ENCODE measurements around the gene BMP7.

Gene BMP7

DNA sequence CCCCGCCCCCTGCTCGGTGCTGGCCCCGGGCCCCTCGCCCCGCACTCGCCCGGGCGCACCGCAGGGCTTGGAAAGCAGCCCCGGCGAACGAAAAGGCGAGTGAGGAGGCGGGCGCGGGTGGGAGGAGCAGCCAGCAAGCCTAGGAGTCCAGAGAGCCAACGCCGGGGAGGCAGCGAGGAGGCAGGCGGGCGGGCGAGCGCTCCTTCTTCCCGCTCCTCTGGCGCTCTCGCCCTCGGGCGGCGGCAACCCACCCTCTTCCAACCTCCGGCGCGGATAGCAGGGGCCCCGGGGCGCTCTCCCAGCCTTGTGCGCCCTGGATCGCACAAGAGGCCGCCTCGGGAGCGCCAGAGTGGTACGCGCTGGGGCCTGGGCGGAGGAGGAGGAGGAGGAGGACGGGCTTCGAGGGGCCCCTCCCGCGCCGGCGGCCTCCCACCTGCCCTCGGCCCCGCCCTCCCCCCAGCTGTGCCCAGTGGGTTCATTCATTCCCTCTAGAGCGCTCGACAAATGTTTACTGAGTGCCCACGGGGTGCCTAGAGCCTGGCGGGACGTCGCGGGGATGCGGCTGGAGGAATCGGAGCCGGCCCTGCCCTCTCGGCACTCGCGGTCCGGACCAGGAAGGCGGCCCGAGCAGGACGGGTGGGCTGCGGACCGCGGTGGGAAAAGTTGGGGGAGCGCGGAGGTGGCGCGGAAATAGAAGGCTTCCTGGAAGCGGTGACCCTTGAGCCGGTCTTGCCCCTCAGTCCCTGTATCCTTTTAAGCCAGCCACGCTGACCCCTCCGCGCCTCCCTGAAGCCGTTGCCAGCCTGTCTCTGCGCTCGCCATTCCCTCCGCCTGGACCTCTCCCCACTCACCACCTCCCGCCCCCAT, at the start of gene BMP7:
Gene BMP7 (minus strand): TSS at position 351 of the 867 bp plus-strand sequence. CDS start 519 bp downstream, outside the sequence.
- DNase-seq: no peak

- no peak for DNase-seq
These were observed 49.6 kb upstream of the BMP7 start for GRCh38 chr20:57315976-57316480.

DNA sequence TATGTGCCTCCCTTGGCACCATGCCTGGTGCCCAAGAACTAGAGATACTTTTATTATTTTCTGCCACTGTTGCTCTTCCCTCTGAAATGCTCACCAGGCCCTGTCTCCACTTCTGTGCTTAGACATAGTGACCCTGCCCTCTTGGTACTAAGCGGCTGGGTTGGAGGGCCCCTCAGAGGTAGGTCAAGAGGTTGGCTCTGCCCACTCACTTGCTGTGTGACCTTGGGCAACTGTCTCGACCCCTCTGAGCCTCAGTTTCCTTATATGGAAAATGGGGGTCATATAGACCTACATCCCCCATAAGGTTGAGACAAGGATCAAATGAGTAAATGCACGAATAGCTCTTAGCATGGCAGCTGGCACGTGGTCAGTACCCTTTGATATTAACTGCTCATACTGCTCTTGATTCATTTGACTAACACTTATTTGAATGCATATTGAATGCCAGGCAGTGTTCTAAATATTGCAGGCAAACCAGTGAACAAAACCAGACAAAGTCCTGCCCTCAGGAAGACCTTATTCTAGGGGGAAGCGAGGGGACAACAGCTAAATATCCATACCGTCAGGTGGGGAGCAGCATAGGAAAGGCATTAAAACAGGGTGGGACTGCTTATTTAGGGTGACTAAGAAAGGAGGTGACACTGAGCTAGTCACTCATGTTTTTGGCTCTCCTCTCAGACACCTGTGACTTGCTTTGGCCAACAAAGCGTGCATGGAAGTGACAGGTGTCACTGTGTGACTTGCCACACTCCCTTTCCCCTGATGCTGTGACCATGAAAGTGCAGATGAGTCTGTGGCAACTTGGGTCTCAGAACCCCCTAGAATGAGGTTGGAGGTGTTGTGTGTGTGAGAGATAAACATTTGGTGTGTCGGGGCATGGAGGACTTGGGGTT, 48.9 kb upstream of the BMP7 start:
- DNase-seq: no peak

DNA sequence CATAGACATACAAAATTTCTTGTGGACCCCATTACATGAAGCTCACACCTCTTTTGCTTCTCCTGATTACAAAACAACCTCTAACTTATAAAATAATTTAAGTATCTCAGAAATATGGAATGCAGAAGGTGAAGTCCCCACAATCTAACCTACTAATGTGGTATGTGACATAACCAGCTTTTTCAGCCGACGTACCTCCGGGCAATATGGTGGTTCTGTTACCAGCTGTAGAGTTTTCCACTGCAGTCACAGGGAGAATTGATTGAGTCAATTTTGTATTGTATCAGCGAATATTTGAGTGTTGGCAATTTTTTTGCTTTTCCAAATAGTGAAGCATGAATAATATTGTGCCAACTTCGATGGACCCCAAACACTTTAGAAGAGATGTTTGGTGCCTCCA, 47.5 kb upstream of the BMP7 start:
- DNase-seq: no peak

DNA sequence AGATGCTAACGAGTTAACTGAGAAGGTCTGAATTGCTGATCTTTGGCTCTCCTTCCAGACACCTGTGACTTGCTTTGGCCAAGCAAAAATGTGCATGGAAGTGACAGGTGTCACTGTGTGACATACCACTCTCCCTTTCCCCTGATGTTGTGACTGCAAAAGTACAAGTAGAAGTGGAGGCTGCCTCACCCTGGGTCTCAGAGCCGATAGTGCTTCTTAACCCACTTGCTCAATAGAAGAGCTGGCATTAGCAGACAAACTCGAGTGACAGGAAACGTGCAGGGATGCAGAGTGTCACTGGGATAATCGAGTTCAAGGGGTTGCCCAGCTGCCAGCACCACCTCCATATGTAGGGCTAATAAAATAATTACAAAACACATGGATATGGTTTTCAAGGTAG, 46.8 kb upstream of the BMP7 start:
- no peak for DNase-seq

DNA sequence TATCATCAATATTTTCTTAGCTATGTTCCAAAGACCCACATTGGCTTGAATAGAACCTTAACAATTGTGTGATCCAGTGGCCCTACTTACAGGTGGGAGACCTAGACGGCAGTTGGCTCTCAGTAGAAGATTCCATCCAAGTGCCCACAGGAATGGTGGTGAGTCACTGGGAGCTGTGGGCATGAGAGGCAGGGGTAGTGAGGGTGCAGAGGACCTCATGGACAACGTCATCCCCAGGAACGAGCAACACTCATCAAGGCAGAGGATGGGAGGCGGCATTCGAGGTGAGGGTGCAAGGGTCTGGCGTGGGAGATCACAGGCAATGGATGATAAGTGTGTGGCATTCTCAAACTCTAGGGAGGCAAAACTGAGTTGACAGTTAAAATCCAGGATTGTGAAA, 45.7 kb upstream of the BMP7 start:
- no peak for DNase-seq

DNA sequence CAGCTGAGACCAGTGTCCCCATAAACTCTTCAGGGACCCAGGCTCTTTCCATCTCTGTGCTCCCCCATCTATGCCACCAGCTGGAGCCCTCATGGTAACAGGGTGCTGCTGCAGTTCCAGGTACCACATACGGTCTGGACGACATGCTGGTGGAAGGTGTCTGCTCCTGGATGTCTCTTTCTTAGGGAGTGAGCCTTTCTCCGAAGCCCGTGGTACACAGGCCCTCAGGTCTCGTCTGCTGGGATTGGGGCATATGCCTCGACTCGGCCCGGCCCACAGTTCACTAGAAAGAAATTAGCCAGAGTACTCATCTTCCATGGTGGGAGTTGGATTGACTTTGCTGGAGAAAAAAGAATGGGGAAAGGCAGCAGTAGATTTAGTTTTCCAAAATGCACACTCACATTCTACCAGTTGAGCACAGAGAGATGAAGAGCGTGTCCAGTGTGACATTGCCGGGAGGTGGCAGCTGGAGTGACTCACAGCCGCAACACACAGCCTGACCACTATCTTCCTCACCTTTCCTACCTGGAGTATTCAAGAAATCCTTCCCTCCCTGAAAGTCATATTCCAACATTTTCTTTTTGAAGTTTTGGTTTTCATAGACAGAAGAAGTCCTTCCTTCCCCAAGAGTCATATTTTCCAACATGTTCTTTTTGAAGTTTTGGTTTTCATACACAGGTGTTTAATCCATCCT, 44.5 kb upstream of the BMP7 start:
- no peak for DNase-seq

DNA sequence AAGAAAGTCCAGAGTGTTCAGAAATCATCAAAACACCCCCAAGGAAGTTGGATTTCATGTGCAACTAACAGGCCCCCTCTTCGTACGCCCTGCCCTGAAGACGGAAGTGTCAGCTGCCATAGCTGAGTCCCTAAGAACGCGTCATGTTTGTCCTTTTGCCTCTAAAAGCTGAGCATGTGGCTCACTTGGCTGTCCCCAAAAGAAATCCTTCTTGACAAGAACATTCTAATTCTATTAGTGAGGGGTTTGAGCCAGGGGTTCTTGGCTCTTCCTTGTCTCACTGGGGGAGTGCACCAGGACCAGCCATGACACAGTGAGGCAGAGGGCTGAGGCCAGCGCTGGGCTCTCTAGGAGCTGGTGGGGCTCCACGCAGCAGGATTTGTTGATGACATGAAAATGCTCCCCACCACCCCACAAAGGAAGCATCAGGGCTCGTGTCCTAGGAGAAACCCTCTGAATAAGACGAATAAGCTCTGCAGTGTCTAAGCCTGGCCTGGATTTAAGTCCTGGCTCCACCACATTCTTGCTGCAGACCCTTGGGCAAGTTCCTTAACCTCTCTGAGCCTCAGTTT, 43.2 kb upstream of the BMP7 start:
- DNase-seq: no peak

GRCh38 chr20:57308451-57309271, 42.2 kb upstream of the BMP7 start:
- no peak for DNase-seq

GRCh38 chr20:57306747-57307146, 40.3 kb upstream of the BMP7 start:
- DNase-seq: no peak

- DNase-seq: no peak
These were observed 34.6 kb upstream of the BMP7 start for GRCh38 chr20:57301026-57301425.

GRCh38 chr20:57298457-57298856, 32.0 kb upstream of the BMP7 start:
- DNase-seq: no peak

DNA sequence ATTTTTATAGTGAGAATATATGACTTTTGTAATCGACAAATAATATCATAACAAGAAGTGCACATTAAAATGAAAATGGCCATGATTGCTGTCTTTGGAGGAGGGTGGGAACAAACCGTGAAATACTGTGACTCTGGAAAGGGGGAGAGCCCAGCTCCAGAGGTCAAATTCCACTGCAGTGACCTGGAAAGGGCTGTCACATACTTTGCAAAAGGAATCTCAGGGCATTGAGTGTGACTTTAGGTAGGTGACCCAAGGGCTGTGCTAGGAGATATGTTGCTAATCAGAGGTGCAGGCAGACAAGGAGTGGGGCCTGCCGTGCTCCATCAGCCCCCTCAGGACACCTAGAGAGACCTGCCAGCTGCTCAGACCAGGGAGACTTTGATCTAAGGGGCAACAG, 28.1 kb upstream of the BMP7 start:
- DNase-seq: no peak

DNA sequence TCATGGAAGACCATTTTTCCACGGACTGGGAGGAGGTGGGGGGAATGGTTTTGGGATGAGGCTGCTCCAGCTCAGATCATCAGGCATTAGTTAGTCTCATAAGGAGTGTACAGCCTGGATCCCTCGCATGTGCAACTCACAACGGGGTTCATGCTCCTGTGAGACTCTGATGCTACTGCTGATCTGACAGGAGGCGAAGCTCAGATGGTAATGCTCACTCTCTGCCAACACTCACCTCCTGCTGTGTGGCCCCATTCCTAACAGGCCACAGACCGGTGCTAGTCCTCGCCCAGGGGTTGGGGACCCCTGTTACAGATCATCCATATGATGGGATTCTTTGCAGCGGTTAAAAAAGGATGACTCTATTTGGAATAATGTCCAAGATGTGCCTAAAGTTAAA, 27.6 kb upstream of the BMP7 start:
- no peak for DNase-seq

- DNase-seq: no peak
These were observed 26.2 kb upstream of the BMP7 start for GRCh38 chr20:57292611-57293010.

GRCh38 chr20:57291694-57292093, 25.3 kb upstream of the BMP7 start:
- DNase-seq: no peak

GRCh38 chr20:57291003-57291402, 24.6 kb upstream of the BMP7 start:
- DNase-seq: no peak

- no peak for DNase-seq
These were observed 23.7 kb upstream of the BMP7 start for GRCh38 chr20:57290178-57290484.

GRCh38 chr20:57289391-57290177, 23.1 kb upstream of the BMP7 start:
- DNase-seq: no peak

GRCh38 chr20:57288651-57289277, 22.3 kb upstream of the BMP7 start:
- DNase-seq: no peak

DNA sequence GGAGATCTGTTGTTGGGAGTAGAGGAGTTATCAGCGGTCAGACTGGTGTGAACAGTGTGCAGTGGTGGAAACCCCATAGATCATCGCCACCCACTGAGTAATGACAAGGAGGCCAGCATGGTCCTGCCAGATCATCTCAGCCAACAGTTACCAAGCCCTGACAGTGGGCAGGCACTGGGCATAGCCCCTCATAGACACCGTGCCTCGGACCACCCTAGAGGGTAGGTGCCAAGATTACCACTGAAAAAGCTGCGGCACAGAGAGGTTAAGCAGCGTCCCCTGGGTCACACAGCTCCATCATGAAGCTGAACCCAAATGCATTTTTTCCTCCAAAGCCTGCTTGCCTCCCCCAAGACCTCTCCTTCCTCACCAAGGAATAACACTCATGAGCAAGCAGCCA, 21.5 kb upstream of the BMP7 start:
- no peak for DNase-seq
